ENCODE results near the gene VSTM4.

GRCh38 chr10:49079499-49079898, 35.8 kb downstream of the VSTM4 start:
- no peak for TF ChIP-seq CTCF (IDR thresholded peaks at IDR 0.05; ENCODE audit: low read depth, low read length, missing input control)
- TF ChIP-seq REST (IDR thresholded peaks at IDR 0.05), result no peak
- no peak for TF ChIP-seq FOXA2 (IDR thresholded peaks at IDR 0.05)
- no peak for TF ChIP-seq GABPA (IDR thresholded peaks at IDR 0.05 in 1 of 2, conservative IDR thresholded peaks at IDR 0.05 in 1 of 2)
- TF ChIP-seq MAX (IDR thresholded peaks at IDR 0.05), result no peak
- no peak for TF ChIP-seq EGR1 (IDR thresholded peaks at IDR 0.05; ENCODE audit: low read depth in 2 of 2)
- TF ChIP-seq TAF1 (conservative IDR thresholded peaks at IDR 0.05), result no peak
- no peak for TF ChIP-seq ZBTB33 (IDR thresholded peaks at IDR 0.05)
- TF ChIP-seq RAD21 (IDR thresholded peaks at IDR 0.05), result no peak
- no peak for TF ChIP-seq ATF3 (IDR thresholded peaks at IDR 0.05)
- no peak for TF ChIP-seq NR2F2 (IDR thresholded peaks at IDR 0.05)
- TF ChIP-seq HNF4G (IDR thresholded peaks at IDR 0.05), result no peak
- no peak for TF ChIP-seq YY1 (IDR thresholded peaks at IDR 0.05)

Measured in liver (tissue), 3 donors.